Naive thymus-derived CD8-positive, alpha-beta T cell (primary cell): Measurements from ENCODE around the gene PLEKHA3. TPM values are rescaled to one million over a fixed set of nuclear protein-coding genes. Genes with fewer than 3 reads are reported as not detected.

Experiments
- polyA plus RNA-seq, 3 donors: library from polyadenylated mRNA; unstranded; fragments of 300-500 nt; fragmentation: Illumina TruSeq; gene quantifications; one replicate each; pipeline ENCODE4 v1.2.3, GENCODE V29; 2021
- total RNA-seq, 8 experiments: library from RNA in 2 of 8; stranded (reverse) in 2 of 8; gene quantifications; one replicate each; pipeline ENCODE4 v1.2.3 and lab custom pipeline; 2021 to 2026

PLEKHA3 gene
- total and polyA plus RNA-seq, 5 experiments from 2014 or later, result 18.4 to 40.6 (median 24.6) TPM

Other genes with a start within 250 kb of the PLEKHA3 start
- gene PRKRA, start 29.3 kb upstream of the PLEKHA3 start, total RNA-seq, result 10 to 100 TPM; 66.1 to 74.8 TPM
- gene PRKRA, start 29.3 kb upstream of the PLEKHA3 start, polyA plus RNA-seq, result 10 to 100 TPM; 57.4 to 66.5 (median 61.6) TPM
- 1 to 10 TPM; 4.2 to 4.5 TPM for gene PJVK, start 29.1 kb upstream of the PLEKHA3 start, total RNA-seq
- 1 to 10 TPM in 1 of 3 donors, under 1 TPM in 2; 0.38 to 1.6 (median 0.44) TPM for gene PJVK, start 29.1 kb upstream of the PLEKHA3 start, polyA plus RNA-seq
- 1 to 10 TPM; 1.5 to 2.4 TPM for gene FKBP7, start 1.9 kb upstream of the PLEKHA3 start, total RNA-seq
- gene FKBP7, start 1.9 kb upstream of the PLEKHA3 start, polyA plus RNA-seq, result 1 to 10 TPM; 2.9 to 7.0 (median 3.9) TPM